Omental fat pad (tissue), 4 donors: ENCODE measurements around the gene CD58. TPM values are rescaled to one million over a fixed set of nuclear protein-coding genes. Genes with fewer than 3 reads are reported as not detected.
A peak's percentile ranks its signal among the peaks of the same experiment; 100 is the strongest.

ENCODE experiments used
- ATAC-seq: fragments of 150-250 bp; one replicate; pipeline ENCODE4 v1.9.1; 2016; ENCODE audit warnings: mild to moderate bottlenecking, moderate library complexity; ENCODE audit not compliant: low FRiP score
- DNase-seq: peaks from one replicate; pipeline ENCODE4 v3.0.0-alpha.2; 2019; ENCODE audit warnings: low spot score
- CTCF ChIP-seq, 3 donors: fragments of 450-650 bp; IDR thresholded peaks; one replicate each; pipeline ENCODE4 v1.5.1; 2016 to 2017; ENCODE audit warnings: antibody characterized with exemption in 3 of 3, mild to moderate bottlenecking in 3 of 3, moderate library complexity in 2 of 3
- total RNA-seq, 4 donors: library from RNA; depleted of rRNA; stranded (reverse); fragments of >200 nt; gene quantifications; one replicate each; pipeline ENCODE4 v1.1.0, GENCODE V29; 2016

The CD58 gene
- total RNA-seq, 4 donors from 2014 or later: 23.8 to 53.4 (median 27.1) TPM

DNA sequence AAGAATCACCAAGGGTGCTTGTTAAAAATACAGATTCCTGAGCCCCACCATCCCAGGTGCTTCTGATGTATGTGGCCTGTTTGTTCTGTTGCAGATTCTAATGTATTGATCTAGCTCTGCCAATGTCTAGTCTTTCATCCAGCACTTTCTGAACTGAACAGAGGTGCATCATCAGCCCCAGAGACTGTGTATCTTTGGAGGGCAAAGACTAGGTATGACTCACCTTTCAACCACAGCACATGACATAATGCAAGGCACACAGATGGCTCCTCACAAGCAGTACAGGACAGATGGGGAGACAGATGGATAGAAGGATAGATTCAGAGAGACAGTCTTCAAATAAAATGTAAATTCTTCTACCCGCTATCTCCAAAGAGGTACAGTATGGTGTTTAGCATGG is 32.3 kb downstream of the CD58 start:
- no peak for TF ChIP-seq CTCF (IDR thresholded peaks at IDR 0.05)
- no peak for ATAC-seq
- DNase-seq: no peak

DNA sequence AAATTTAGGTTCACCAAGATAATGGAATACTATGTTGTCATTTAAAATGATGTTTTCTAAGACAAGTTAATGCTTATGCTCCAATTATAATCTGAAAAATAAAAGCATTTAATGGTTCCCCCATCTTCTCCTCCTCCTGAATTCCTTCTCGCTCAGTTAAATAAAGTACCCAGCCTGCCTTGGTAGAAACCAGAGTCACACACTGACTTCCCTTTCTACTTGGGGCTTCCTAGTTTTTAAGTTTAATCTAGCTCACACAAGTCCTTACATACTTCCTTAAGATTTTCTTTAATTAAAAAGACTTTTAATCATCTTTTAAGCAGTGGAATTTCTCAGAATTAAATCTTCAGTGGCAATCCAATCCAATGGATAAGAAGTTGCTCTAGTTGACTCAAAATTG is 32.9 kb downstream of the CD58 start:
- ATAC-seq: no peak
- no peak for TF ChIP-seq CTCF (IDR thresholded peaks at IDR 0.05)

DNA sequence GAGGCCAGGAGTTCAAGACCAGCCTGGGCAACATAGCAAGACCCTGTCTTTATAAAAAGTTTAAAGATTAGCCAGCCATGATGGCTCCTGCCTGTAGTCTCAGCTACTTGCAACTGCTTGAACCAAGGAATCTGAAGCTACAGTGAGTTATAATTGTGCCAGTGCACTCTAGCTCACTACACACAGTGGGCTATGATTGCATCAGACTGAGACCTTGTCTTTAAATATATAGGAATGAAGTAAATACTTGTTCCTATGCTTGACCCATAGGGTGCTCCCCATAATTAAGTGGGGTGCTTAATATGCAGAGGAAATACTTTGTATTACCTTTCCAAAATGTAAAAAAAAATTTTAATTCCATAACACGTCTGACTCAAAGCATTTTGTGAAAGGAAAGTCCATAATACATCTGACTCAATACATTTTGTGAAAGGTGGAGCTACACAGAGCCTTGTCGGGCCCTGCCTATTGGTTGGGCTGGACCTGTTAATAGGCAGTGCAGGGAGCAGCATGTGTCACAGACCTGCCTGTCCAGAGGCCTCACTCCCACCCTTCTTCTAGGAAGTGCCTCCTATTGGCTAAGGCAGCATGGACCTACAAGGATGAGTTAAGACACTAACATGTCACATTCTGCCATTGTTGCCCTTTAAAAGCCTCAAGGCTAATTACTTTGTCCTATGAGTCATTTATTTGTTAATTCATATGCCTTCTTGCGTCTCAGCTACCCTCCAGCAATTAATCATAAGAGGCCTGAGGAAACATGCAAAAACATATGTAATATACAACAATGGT is 33.6 kb downstream of the CD58 start:
- peak; percentile 47 for ATAC-seq
- DNase-seq: no peak
- TF ChIP-seq CTCF (IDR thresholded peaks at IDR 0.05): no peak

More for the DNA sequence above, 32.9 kb downstream of the CD58 start:
- no peak for DNase-seq

DNA sequence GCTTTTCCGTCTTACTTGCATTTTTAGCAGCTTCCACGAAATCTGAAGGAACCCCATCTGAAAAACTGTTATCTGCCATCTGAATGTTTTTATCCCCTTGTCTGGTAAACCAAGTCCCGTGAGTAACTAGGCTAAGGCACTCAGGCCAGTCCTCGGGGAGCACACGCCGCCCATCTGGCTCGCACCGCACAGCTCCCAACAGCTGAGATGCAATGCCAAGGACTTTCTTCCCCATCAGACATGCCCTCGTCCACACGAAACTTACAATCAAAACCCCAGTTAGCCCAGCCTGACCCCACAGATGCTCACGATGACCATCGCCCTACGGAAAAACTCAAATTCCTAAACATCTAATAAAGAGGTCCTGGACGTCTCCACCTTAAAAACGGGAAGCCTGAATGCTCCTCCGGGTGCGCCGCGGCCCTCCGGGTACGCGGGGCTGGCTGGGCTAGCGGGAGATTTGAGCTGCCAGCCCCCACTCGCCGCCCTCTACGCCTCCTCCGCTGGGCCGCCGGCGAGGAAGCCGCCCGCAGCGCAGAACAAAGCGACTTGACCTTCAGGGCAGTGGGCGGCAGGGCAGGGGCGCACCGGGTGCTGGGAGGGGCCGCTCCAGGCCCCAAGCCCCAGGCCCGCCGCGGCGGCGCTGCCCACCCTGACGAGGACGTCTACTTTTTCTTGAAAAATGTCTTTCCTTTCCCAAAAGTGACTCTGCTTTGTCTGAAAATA is 36.6 kb downstream of the CD58 start:
- TF ChIP-seq CTCF (IDR thresholded peaks at IDR 0.05): no peak
- no peak for DNase-seq
- ATAC-seq: no peak

DNA sequence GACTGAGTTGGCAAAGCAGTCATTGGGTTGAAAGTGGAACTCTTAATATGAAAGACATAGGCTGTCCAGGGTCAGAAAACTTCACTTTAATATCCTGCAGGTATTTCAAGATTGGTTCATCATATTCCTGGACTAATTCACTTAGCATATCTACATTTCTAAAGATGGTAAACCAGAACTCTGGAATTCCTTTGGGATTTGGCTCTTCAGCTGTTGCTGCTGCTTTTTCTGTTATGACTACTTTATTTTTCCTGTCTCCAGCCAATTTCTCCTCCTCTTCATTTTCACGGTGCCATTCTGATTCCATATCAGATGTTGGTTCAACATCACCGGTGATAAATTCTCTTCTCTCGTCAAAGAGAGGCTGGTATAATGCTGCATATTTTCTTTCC is 37.4 kb downstream of the CD58 start:
- DNase-seq (no peak), ATAC-seq (no peak)
- no peak for TF ChIP-seq CTCF (IDR thresholded peaks at IDR 0.05)

DNA sequence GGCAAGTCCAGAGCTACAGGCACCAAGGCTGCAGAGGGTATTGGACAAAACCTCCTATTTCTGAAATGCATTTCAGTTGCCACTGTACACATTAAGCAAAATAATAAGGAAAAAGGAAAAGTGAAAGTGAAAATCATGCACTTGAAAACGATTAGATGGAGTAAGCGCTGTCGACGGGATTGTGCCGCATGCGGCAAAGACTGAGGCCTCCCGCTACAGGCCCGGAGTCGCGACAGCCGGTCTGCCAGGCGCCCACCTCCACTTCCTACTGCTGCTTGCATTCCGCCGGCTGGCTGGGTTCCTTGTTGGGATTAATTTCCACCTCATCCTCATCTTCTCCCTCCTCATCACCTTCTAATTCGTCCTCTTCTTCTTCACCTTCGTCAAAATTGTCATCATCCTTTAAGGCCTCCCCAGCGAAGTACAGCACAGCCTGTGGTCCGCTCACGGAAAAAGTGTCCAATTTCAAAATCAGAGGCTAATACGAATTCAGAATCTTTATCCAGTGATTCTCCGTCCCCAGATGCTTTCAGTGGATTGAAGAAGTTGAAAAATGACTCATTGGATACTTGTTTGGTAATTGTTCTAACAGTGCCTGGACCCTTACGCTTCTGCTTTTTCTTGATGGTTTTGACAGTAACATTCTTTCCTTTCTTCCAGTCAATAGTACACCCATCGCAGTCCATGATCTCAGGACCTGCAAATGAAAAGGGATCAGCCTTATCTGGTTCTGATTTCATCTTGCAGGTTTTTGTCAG is 38.0 kb downstream of the CD58 start:
- no peak for DNase-seq
- ATAC-seq: no peak
- no peak for TF ChIP-seq CTCF (IDR thresholded peaks at IDR 0.05)
